Bronchial epithelial cell (primary cell): ENCODE results near the gene EEFSEC. TPM values are rescaled to one million over a fixed set of nuclear protein-coding genes. Genes with fewer than 3 reads are reported as not detected.

ENCODE experiments used
- DNase-seq: peaks from one replicate; pipeline ENCODE4 v3.0.0-alpha.2; 2010; ENCODE audit warnings: low read depth
- FAIRE-seq: peaks from 2 replicates; lab custom pipeline; 2011; peaks lifted over from hg19 to GRCh38; lab: Jason Lieb, UNC
- H3K27me3 ChIP-seq: 2 replicates; pipeline ENCODE4 v1.5.1; 2011; ENCODE audit warnings: low read length; ENCODE audit not compliant: control insufficient read depth, insufficient read depth
- H3K36me3 ChIP-seq: 2 replicates; pipeline ENCODE4 v1.5.1; 2011; ENCODE audit warnings: low read length; ENCODE audit not compliant: control insufficient read depth, insufficient read depth
- H3K4me3 ChIP-seq: 2 replicates; pipeline ENCODE4 v1.5.1; 2011; ENCODE audit warnings: mild to moderate bottlenecking, low read depth, low read length, control low read depth
- CTCF ChIP-seq: IDR thresholded peaks from 2 replicates; pipeline ENCODE4 v1.5.1; 2011; ENCODE audit warnings: mild to moderate bottlenecking, moderate library complexity, low read length, control low read depth, inconsistent platforms; ENCODE audit not compliant: insufficient read depth, severe bottlenecking
- total RNA-seq: library from RNA; depleted of rRNA; stranded (reverse); fragments of >200 nt; gene quantifications from 2 replicates; pipeline ENCODE4 v1.2.1, GENCODE V29; 2014

Gene EEFSEC
- total RNA-seq, 1 donor from 2014 or later, result 3.7 TPM

- no peaks in the 10 kb centered on the region for H3K36me3 ChIP-seq
- FAIRE-seq (no peak), DNase-seq (no peak)
- H3K27me3 ChIP-seq, result no peaks in the 10 kb centered on the region
- TF ChIP-seq CTCF, result no peak
- H3K4me3 ChIP-seq, result no peak overlapping the region
Observed at GRCh38 chr3:128420289-128420688, 267.0 kb downstream of the EEFSEC start.

- Histone ChIP-seq H3K36me3 (no peaks in the 10 kb centered on the region), H3K4me3 (no peak overlapping the region), H3K27me3 (no peaks in the 10 kb centered on the region)
- FAIRE-seq (no peak), DNase-seq (no peak)
- TF ChIP-seq CTCF, result no peak
Observed at GRCh38 chr3:128420720-128421438, 267.6 kb downstream of the EEFSEC start.

GRCh38 chr3:128421439-128421836 is 268.2 kb downstream of the EEFSEC start:
- Histone ChIP-seq H3K4me3 (no peak overlapping the region), H3K27me3 (no peaks in the 10 kb centered on the region), H3K36me3 (no peaks in the 10 kb centered on the region)
- no peak for DNase-seq
- no peak for TF ChIP-seq CTCF
- no peak for FAIRE-seq

GRCh38 chr3:128421966-128422365 is 268.7 kb downstream of the EEFSEC start:
- FAIRE-seq (no peak), DNase-seq (no peak)
- TF ChIP-seq CTCF, result no peak
- Histone ChIP-seq H3K36me3 (no peaks in the 10 kb centered on the region), H3K27me3 (no peaks in the 10 kb centered on the region), H3K4me3 (no peak overlapping the region)

- H3K4me3 ChIP-seq, result no peak overlapping the region
- H3K36me3 ChIP-seq, result no peaks in the 10 kb centered on the region
- no peak for TF ChIP-seq CTCF
- H3K27me3 ChIP-seq, result no peaks in the 10 kb centered on the region
- DNase-seq (no peak), FAIRE-seq (no peak)
Observed at GRCh38 chr3:128422762-128423524, 269.7 kb downstream of the EEFSEC start.
